Lower leg skin (tissue), 4 donors: ENCODE results near the gene STX10. TPM values are rescaled to one million over a fixed set of nuclear protein-coding genes. Genes with fewer than 3 reads are reported as not detected.

Experiments
- DNase-seq, 2 donors: peaks; one replicate each; pipeline ENCODE4 v3.0.0-alpha.2; 2019; ENCODE audit warnings: low spot score in 2 of 2
- H3K4me3 ChIP-seq: fragments of 200-600 bp; sonication (generic); 2 replicates; pipeline ENCODE4 v1.5.1; 2017; ENCODE audit warnings: mild to moderate bottlenecking, low read depth; ENCODE audit not compliant: poor library complexity, severe bottlenecking
- CTCF ChIP-seq, 3 donors: fragments of 450-650 bp; IDR thresholded peaks; one replicate each; pipeline ENCODE4 v1.5.1; 2016; ENCODE audit warnings: antibody characterized with exemption in 3 of 3, mild to moderate bottlenecking in 3 of 3, moderate library complexity in 2 of 3
- POLR2A ChIP-seq, 2 donors: fragments of 450-650 bp; IDR thresholded peaks; one replicate each; pipeline ENCODE4 v1.6.1; 2016 to 2017; ENCODE audit warnings: antibody characterized with exemption in 2 of 2, mild to moderate bottlenecking in 1 of 2, moderate library complexity in 1 of 2
- WGBS, 2 donors: methylation state at CpG; one replicate each; pipeline ENCODE4 v1.1.5; 2018; 5-methylcytosine and 5-hydroxymethylcytosine counted together
- intact Hi-C: fragments of 100-400 bp; cut with DNase I; formaldehyde crosslinking; loops from one replicate; pipeline ENCODE4 v1.15.0; 2023; ENCODE audit warnings: low total_unique reads
- total RNA-seq, 4 donors: library from RNA; depleted of rRNA; stranded (reverse); fragments of >200 nt; gene quantifications; one replicate each; pipeline ENCODE4 v1.1.0, GENCODE V29; 2016

STX10 gene
- total RNA-seq, 4 donors from 2014 or later, result 67.8 to 110 (median 78.0) TPM

GRCh38 chr19:13112555-13112954 is 37.6 kb downstream of the STX10 start:
- H3K4me3 ChIP-seq, result no peak overlapping the region
- no peak for DNase-seq
- intact Hi-C loops, result loop anchor here (10.0 kb wide), 1 partner anchor 152 kb away; no protein-coding TSS in a partner anchor
- WGBS, 2 donors, result 90 to 97% methylated on average over 6 to 10 of the region's 10 CpGs
- TF ChIP-seq POLR2A (IDR thresholded peaks at IDR 0.05) (no peak), CTCF (IDR thresholded peaks at IDR 0.05) (no peak)

- 91 to 93% methylated on average over 15 of the region's 15 CpGs for WGBS, 2 donors
- H3K4me3 ChIP-seq, result no peak overlapping the region
- DNase-seq, result no peak
- no peak for TF ChIP-seq POLR2A (IDR thresholded peaks at IDR 0.05)
- TF ChIP-seq CTCF (IDR thresholded peaks at IDR 0.05), result no peak
- intact Hi-C loops, result loop anchor here (10.0 kb wide), 1 partner anchor 155 kb away; no protein-coding TSS in a partner anchor
These were observed 40.0 kb downstream of the STX10 start for GRCh38 chr19:13110099-13110610.

- intact Hi-C loops, result loop anchor here (10.0 kb wide), 1 partner anchor 155 kb away; no protein-coding TSS in a partner anchor
- WGBS, 2 donors, result 91 to 93% methylated on average over 25 to 28 of the region's 30 CpGs
- DNase-seq, result no peak
- TF ChIP-seq CTCF (IDR thresholded peaks at IDR 0.05) (no peak), POLR2A (IDR thresholded peaks at IDR 0.05) (no peak)
- H3K4me3 ChIP-seq, result no peak overlapping the region
These were observed 40.6 kb downstream of the STX10 start for GRCh38 chr19:13109361-13110098.

GRCh38 chr19:13104848-13105711 is 45.1 kb downstream of the STX10 start:
- DNase-seq, result peak in 1 of 2 donors; percentile 86
- WGBS, 2 donors, result 70 to 76% methylated on average over 25 to 29 of the region's 29 CpGs
- H3K4me3 ChIP-seq, result no peak overlapping the region
- no peak for TF ChIP-seq CTCF (IDR thresholded peaks at IDR 0.05)
- TF ChIP-seq POLR2A (IDR thresholded peaks at IDR 0.05), result no peak
- intact Hi-C loops, result no loop called here

- no peak overlapping the region for H3K4me3 ChIP-seq
- intact Hi-C loops, result no loop called here
- WGBS, 2 donors, result 33 to 65% methylated on average over 20 to 25 of the region's 33 CpGs
- DNase-seq, result peak in 1 of 2 donors; percentile 93
- TF ChIP-seq POLR2A (IDR thresholded peaks at IDR 0.05) (no peak), CTCF (IDR thresholded peaks at IDR 0.05) (no peak)
These were observed 45.8 kb downstream of the STX10 start for GRCh38 chr19:13104360-13104847.
